ENCODE results near the gene S100A13.

GRCh38 chr1:153602749-153603148, 24.6 kb downstream of the S100A13 start:
- TF ChIP-seq POLR2A (IDR thresholded peaks at IDR 0.05; ENCODE audit: low read depth, low read length), result no peak
- TF ChIP-seq POLR2AphosphoS5 (IDR thresholded peaks at IDR 0.05; ENCODE audit: low read depth, low read length), result no peak
